ENCODE results near the gene TMPRSS13.

TMPRSS13 gene

GRCh38 chr11:117887431-117888138, 41.6 kb downstream of the TMPRSS13 start:
- WGBS (ENCODE audit: extremely low coverage, insufficient coverage, low lambda C conversion rate) = no CpG with 5 or more reads among the region's 9 CpGs
- no peaks in the 10 kb centered on the region for H3K79me1 ChIP-seq (ENCODE audit: low read length)
- H3K9ac ChIP-seq (ENCODE audit: low read length) = no peak overlapping the region
- no peak overlapping the region for H3K56ac ChIP-seq (ENCODE audit: low read length)
- no peak overlapping the region for H3K4me2 ChIP-seq (ENCODE audit: low read length)
- no peak overlapping the region for H4K8ac ChIP-seq (ENCODE audit: low read depth, low read length)
- H2AK5ac ChIP-seq (ENCODE audit: low read length) = no peak overlapping the region
- no peaks in the 10 kb centered on the region for H3K27me3 ChIP-seq (ENCODE audit: insufficient read depth, low read length, poor library complexity)
- no peak overlapping the region for H3K18ac ChIP-seq (ENCODE audit: low read length)
- H4K5ac ChIP-seq (ENCODE audit: low read length) = no peak overlapping the region
- H3K27ac ChIP-seq (ENCODE audit: low read depth, low read length) = no peak overlapping the region
- no peak for DNase-seq
- peaks cover 6% of the 10 kb centered on the region for H3K4me1 ChIP-seq (ENCODE audit: control insufficient read depth, low read depth, low read length)
- no peaks in the 10 kb centered on the region for H3K36me3 ChIP-seq (ENCODE audit: control insufficient read depth, insufficient read depth, low read length)
- H3K4me3 ChIP-seq (ENCODE audit: low read length) = no peak overlapping the region
- H2BK120ac ChIP-seq (ENCODE audit: low read depth, low read length) = no peak overlapping the region
- no peak overlapping the region for H2BK15ac ChIP-seq (replicated peaks; ENCODE audit: low read depth)
- no peak overlapping the region for H3K4ac ChIP-seq (ENCODE audit: low read depth, low read length)
- H3K79me2 ChIP-seq (ENCODE audit: control insufficient read depth, insufficient read depth, low read length) = no peaks in the 10 kb centered on the region
- no peak overlapping the region for H3K23ac ChIP-seq (ENCODE audit: low read length)
- no peak overlapping the region for H2BK5ac ChIP-seq (ENCODE audit: low read length)

- H3K4ac ChIP-seq (ENCODE audit: low read depth, low read length) = no peak overlapping the region
- H3K9ac ChIP-seq (ENCODE audit: low read length) = no peak overlapping the region
- H4K5ac ChIP-seq (ENCODE audit: low read length) = no peak overlapping the region
- H3K27me3 ChIP-seq (ENCODE audit: insufficient read depth, low read length, poor library complexity) = no peaks in the 10 kb centered on the region
- H4K8ac ChIP-seq (ENCODE audit: low read depth, low read length) = no peak overlapping the region
- no peak overlapping the region for H3K4me3 ChIP-seq (ENCODE audit: low read length)
- H3K27ac ChIP-seq (ENCODE audit: low read depth, low read length) = no peak overlapping the region
- no peak overlapping the region for H3K23ac ChIP-seq (ENCODE audit: low read length)
- H2BK5ac ChIP-seq (ENCODE audit: low read length) = no peak overlapping the region
- H3K56ac ChIP-seq (ENCODE audit: low read length) = peak overlapping the region; percentile 32
- peaks cover 8% of the 10 kb centered on the region for H3K4me1 ChIP-seq (ENCODE audit: control insufficient read depth, low read depth, low read length)
- no peak overlapping the region for H3K18ac ChIP-seq (ENCODE audit: low read length)
- no peak overlapping the region for H2BK120ac ChIP-seq (ENCODE audit: low read depth, low read length)
- H3K79me2 ChIP-seq (ENCODE audit: control insufficient read depth, insufficient read depth, low read length) = no peaks in the 10 kb centered on the region
- no peaks in the 10 kb centered on the region for H3K36me3 ChIP-seq (ENCODE audit: control insufficient read depth, insufficient read depth, low read length)
- H2BK15ac ChIP-seq (replicated peaks; ENCODE audit: low read depth) = no peak overlapping the region
- H3K4me2 ChIP-seq (ENCODE audit: low read length) = no peak overlapping the region
- no peaks in the 10 kb centered on the region for H3K79me1 ChIP-seq (ENCODE audit: low read length)
- no peak overlapping the region for H2AK5ac ChIP-seq (ENCODE audit: low read length)
- no peak for DNase-seq
- no CpG with 5 or more reads among the region's 11 CpGs for WGBS (ENCODE audit: extremely low coverage, insufficient coverage, low lambda C conversion rate)
Observed at GRCh38 chr11:117885777-117886176, 43.4 kb downstream of the TMPRSS13 start.

- no peaks in the 10 kb centered on the region for H3K79me1 ChIP-seq (ENCODE audit: low read length)
- no peak overlapping the region for H3K56ac ChIP-seq (ENCODE audit: low read length)
- no peak overlapping the region for H3K23ac ChIP-seq (ENCODE audit: low read length)
- H2BK5ac ChIP-seq (ENCODE audit: low read length) = no peak overlapping the region
- no peaks in the 10 kb centered on the region for H3K36me3 ChIP-seq (ENCODE audit: control insufficient read depth, insufficient read depth, low read length)
- H2AK5ac ChIP-seq (ENCODE audit: low read length) = no peak overlapping the region
- H3K4ac ChIP-seq (ENCODE audit: low read depth, low read length) = no peak overlapping the region
- no peak overlapping the region for H3K9ac ChIP-seq (ENCODE audit: low read length)
- H3K27me3 ChIP-seq (ENCODE audit: insufficient read depth, low read length, poor library complexity) = no peaks in the 10 kb centered on the region
- H3K27ac ChIP-seq (ENCODE audit: low read depth, low read length) = no peak overlapping the region
- no peaks in the 10 kb centered on the region for H3K79me2 ChIP-seq (ENCODE audit: control insufficient read depth, insufficient read depth, low read length)
- H3K4me2 ChIP-seq (ENCODE audit: low read length) = no peak overlapping the region
- no peak for DNase-seq
- H3K18ac ChIP-seq (ENCODE audit: low read length) = no peak overlapping the region
- H4K5ac ChIP-seq (ENCODE audit: low read length) = no peak overlapping the region
- H4K8ac ChIP-seq (ENCODE audit: low read depth, low read length) = no peak overlapping the region
- H2BK120ac ChIP-seq (ENCODE audit: low read depth, low read length) = no peak overlapping the region
- no peak overlapping the region for H3K4me3 ChIP-seq (ENCODE audit: low read length)
- no peak overlapping the region for H2BK15ac ChIP-seq (replicated peaks; ENCODE audit: low read depth)
- WGBS (ENCODE audit: extremely low coverage, insufficient coverage, low lambda C conversion rate) = no CpG with 5 or more reads among the region's 7 CpGs
- H3K4me1 ChIP-seq (ENCODE audit: control insufficient read depth, low read depth, low read length) = peaks cover 8% of the 10 kb centered on the region
Observed at GRCh38 chr11:117884994-117885393, 44.2 kb downstream of the TMPRSS13 start.

- Histone ChIP-seq H3K79me1 (ENCODE audit: low read length) (no peaks in the 10 kb centered on the region), H3K27ac (ENCODE audit: low read depth, low read length) (no peak overlapping the region), H3K79me2 (ENCODE audit: control insufficient read depth, insufficient read depth, low read length) (no peaks in the 10 kb centered on the region), H3K18ac (ENCODE audit: low read length) (no peak overlapping the region), H2BK15ac (replicated peaks; ENCODE audit: low read depth) (no peak overlapping the region), H3K4me3 (ENCODE audit: low read length) (no peak overlapping the region), H3K56ac (ENCODE audit: low read length) (no peak overlapping the region), H4K8ac (ENCODE audit: low read depth, low read length) (no peak overlapping the region), H3K4ac (ENCODE audit: low read depth, low read length) (no peak overlapping the region), H4K5ac (ENCODE audit: low read length) (no peak overlapping the region), H3K4me2 (ENCODE audit: low read length) (no peak overlapping the region), H3K9ac (ENCODE audit: low read length) (no peak overlapping the region), H3K36me3 (ENCODE audit: control insufficient read depth, insufficient read depth, low read length) (no peaks in the 10 kb centered on the region), H2BK5ac (ENCODE audit: low read length) (no peak overlapping the region), H3K23ac (ENCODE audit: low read length) (no peak overlapping the region), H3K4me1 (ENCODE audit: control insufficient read depth, low read depth, low read length) (peaks cover 8% of the 10 kb centered on the region), H3K27me3 (ENCODE audit: insufficient read depth, low read length, poor library complexity) (peaks cover 1% of the 10 kb centered on the region), H2BK120ac (ENCODE audit: low read depth, low read length) (no peak overlapping the region), H2AK5ac (ENCODE audit: low read length) (no peak overlapping the region)
- no peak for DNase-seq
- WGBS (ENCODE audit: extremely low coverage, insufficient coverage, low lambda C conversion rate) = no CpG with 5 or more reads among the region's 3 CpGs
Observed at GRCh38 chr11:117883063-117883462, 46.1 kb downstream of the TMPRSS13 start.

GRCh38 chr11:117882311-117882905, 46.8 kb downstream of the TMPRSS13 start:
- H2BK15ac ChIP-seq (replicated peaks; ENCODE audit: low read depth) = no peak overlapping the region
- H3K79me2 ChIP-seq (ENCODE audit: control insufficient read depth, insufficient read depth, low read length) = no peaks in the 10 kb centered on the region
- H2BK5ac ChIP-seq (ENCODE audit: low read length) = no peak overlapping the region
- H4K5ac ChIP-seq (ENCODE audit: low read length) = no peak overlapping the region
- DNase-seq = no peak
- H3K23ac ChIP-seq (ENCODE audit: low read length) = no peak overlapping the region
- no peak overlapping the region for H3K27ac ChIP-seq (ENCODE audit: low read depth, low read length)
- H3K79me1 ChIP-seq (ENCODE audit: low read length) = no peaks in the 10 kb centered on the region
- WGBS (ENCODE audit: extremely low coverage, insufficient coverage, low lambda C conversion rate) = no CpG with 5 or more reads among the region's 11 CpGs
- H3K4me1 ChIP-seq (ENCODE audit: control insufficient read depth, low read depth, low read length) = peaks cover 8% of the 10 kb centered on the region
- no peak overlapping the region for H3K56ac ChIP-seq (ENCODE audit: low read length)
- H2AK5ac ChIP-seq (ENCODE audit: low read length) = no peak overlapping the region
- peaks cover 1% of the 10 kb centered on the region for H3K27me3 ChIP-seq (ENCODE audit: insufficient read depth, low read length, poor library complexity)
- H3K36me3 ChIP-seq (ENCODE audit: control insufficient read depth, insufficient read depth, low read length) = no peaks in the 10 kb centered on the region
- no peak overlapping the region for H2BK120ac ChIP-seq (ENCODE audit: low read depth, low read length)
- H3K18ac ChIP-seq (ENCODE audit: low read length) = no peak overlapping the region
- no peak overlapping the region for H3K4me3 ChIP-seq (ENCODE audit: low read length)
- no peak overlapping the region for H3K4ac ChIP-seq (ENCODE audit: low read depth, low read length)
- H3K9ac ChIP-seq (ENCODE audit: low read length) = no peak overlapping the region
- no peak overlapping the region for H3K4me2 ChIP-seq (ENCODE audit: low read length)
- H4K8ac ChIP-seq (ENCODE audit: low read depth, low read length) = no peak overlapping the region

- no peaks in the 10 kb centered on the region for H3K79me1 ChIP-seq (ENCODE audit: low read length)
- H3K27ac ChIP-seq (ENCODE audit: low read depth, low read length) = no peak overlapping the region
- H3K4ac ChIP-seq (ENCODE audit: low read depth, low read length) = no peak overlapping the region
- no peaks in the 10 kb centered on the region for H3K79me2 ChIP-seq (ENCODE audit: control insufficient read depth, insufficient read depth, low read length)
- H2BK5ac ChIP-seq (ENCODE audit: low read length) = no peak overlapping the region
- H2AK5ac ChIP-seq (ENCODE audit: low read length) = no peak overlapping the region
- no peak overlapping the region for H4K5ac ChIP-seq (ENCODE audit: low read length)
- no peak overlapping the region for H3K23ac ChIP-seq (ENCODE audit: low read length)
- H3K9ac ChIP-seq (ENCODE audit: low read length) = no peak overlapping the region
- no peak overlapping the region for H3K18ac ChIP-seq (ENCODE audit: low read length)
- H3K27me3 ChIP-seq (ENCODE audit: insufficient read depth, low read length, poor library complexity) = peaks cover 1% of the 10 kb centered on the region
- H3K56ac ChIP-seq (ENCODE audit: low read length) = no peak overlapping the region
- WGBS (ENCODE audit: extremely low coverage, insufficient coverage, low lambda C conversion rate) = no CpG with 5 or more reads among the region's 5 CpGs
- DNase-seq = no peak
- H3K4me2 ChIP-seq (ENCODE audit: low read length) = no peak overlapping the region
- H3K4me3 ChIP-seq (ENCODE audit: low read length) = no peak overlapping the region
- H2BK15ac ChIP-seq (replicated peaks; ENCODE audit: low read depth) = no peak overlapping the region
- no peak overlapping the region for H4K8ac ChIP-seq (ENCODE audit: low read depth, low read length)
- peaks cover 11% of the 10 kb centered on the region for H3K4me1 ChIP-seq (ENCODE audit: control insufficient read depth, low read depth, low read length)
- no peaks in the 10 kb centered on the region for H3K36me3 ChIP-seq (ENCODE audit: control insufficient read depth, insufficient read depth, low read length)
- H2BK120ac ChIP-seq (ENCODE audit: low read depth, low read length) = no peak overlapping the region
Observed at GRCh38 chr11:117881217-117881616, 48.0 kb downstream of the TMPRSS13 start.
